NB4 (cell line): ENCODE measurements around the gene PAX5.
A peak's percentile ranks its signal among the peaks of the same experiment; 100 is the strongest.

ENCODE experiments used
- DNase-seq: peaks from one replicate; pipeline ENCODE4 v3.0.0; 2010; ENCODE audit warnings: low read depth
- H3K4me3 ChIP-seq: one replicate; pipeline ENCODE4 v1.5.1; 2011; ENCODE audit warnings: mild to moderate bottlenecking, low read depth, low read length, moderate library complexity
- MAX ChIP-seq: IDR thresholded peaks from 2 replicates; pipeline ENCODE4 v1.6.1; 2011; ENCODE audit warnings: low read depth, low read length
- MYC ChIP-seq: IDR thresholded peaks from 2 replicates; pipeline ENCODE4 v1.6.1; 2011; ENCODE audit warnings: low read depth, low read length
- POLR2A ChIP-seq: IDR thresholded peaks from 2 replicates; pipeline ENCODE4 v1.6.1; 2011; ENCODE audit warnings: mild to moderate bottlenecking; ENCODE audit not compliant: insufficient read length; ENCODE audit errors: extremely low read depth
- TF ChIP-seq, protein P1 (sequence below): IDR thresholded peaks from one replicate; pipeline ENCODE4 v1.5.1; 2012; ENCODE audit warnings: low read depth, low read length

PAX5 gene

DNA sequence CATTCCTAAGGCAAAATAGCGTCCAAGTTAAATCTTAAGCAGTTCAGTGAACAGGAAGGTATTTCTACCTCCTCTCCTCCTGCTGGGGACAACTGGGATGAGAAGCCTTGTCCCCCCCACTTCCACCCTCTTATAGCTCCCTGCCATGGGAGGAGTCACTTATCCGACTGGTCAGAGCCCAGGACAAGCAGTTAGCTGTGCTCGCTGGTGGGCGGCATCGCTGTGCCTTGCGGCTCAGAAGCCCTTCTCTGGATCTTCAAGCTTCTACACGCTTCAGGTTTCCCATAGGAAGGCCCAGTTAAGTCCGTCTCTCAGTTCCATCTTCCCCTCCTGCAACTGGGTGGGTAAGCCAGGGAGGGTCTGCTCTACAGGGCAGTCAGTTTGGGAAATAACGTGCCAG, 77.2 kb downstream of the PAX5 start:
- no peak for DNase-seq
- no peak overlapping the region for H3K4me3 ChIP-seq
- TF ChIP-seq POLR2A: no peak
- TF ChIP-seq, protein P1, sequence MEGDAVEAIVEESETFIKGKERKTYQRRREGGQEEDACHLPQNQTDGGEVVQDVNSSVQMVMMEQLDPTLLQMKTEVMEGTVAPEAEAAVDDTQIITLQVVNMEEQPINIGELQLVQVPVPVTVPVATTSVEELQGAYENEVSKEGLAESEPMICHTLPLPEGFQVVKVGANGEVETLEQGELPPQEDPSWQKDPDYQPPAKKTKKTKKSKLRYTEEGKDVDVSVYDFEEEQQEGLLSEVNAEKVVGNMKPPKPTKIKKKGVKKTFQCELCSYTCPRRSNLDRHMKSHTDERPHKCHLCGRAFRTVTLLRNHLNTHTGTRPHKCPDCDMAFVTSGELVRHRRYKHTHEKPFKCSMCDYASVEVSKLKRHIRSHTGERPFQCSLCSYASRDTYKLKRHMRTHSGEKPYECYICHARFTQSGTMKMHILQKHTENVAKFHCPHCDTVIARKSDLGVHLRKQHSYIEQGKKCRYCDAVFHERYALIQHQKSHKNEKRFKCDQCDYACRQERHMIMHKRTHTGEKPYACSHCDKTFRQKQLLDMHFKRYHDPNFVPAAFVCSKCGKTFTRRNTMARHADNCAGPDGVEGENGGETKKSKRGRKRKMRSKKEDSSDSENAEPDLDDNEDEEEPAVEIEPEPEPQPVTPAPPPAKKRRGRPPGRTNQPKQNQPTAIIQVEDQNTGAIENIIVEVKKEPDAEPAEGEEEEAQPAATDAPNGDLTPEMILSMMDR: no peak
- no peak for TF ChIP-seq MAX
- no peak for TF ChIP-seq MYC

- no peak for DNase-seq
- H3K4me3 ChIP-seq: no peak overlapping the region
- TF ChIP-seq MYC (no peak), POLR2A (no peak)
Observed at GRCh38 chr9:36950389-36950788, 83.7 kb downstream of the PAX5 start.

- H3K4me3 ChIP-seq: no peak overlapping the region
- DNase-seq: no peak
- no peak for TF ChIP-seq MYC
- TF ChIP-seq, protein P1: no peak
- no peak for TF ChIP-seq POLR2A
- TF ChIP-seq MAX: no peak
Observed at GRCh38 chr9:36949466-36949865, 84.6 kb downstream of the PAX5 start.

- DNase-seq: no peak
- TF ChIP-seq, protein P1: no peak
- no peak for TF ChIP-seq MYC
- no peak for TF ChIP-seq POLR2A
- no peak for TF ChIP-seq MAX
- no peak overlapping the region for H3K4me3 ChIP-seq
Observed at GRCh38 chr9:36948051-36948450, 86.0 kb downstream of the PAX5 start.

DNA sequence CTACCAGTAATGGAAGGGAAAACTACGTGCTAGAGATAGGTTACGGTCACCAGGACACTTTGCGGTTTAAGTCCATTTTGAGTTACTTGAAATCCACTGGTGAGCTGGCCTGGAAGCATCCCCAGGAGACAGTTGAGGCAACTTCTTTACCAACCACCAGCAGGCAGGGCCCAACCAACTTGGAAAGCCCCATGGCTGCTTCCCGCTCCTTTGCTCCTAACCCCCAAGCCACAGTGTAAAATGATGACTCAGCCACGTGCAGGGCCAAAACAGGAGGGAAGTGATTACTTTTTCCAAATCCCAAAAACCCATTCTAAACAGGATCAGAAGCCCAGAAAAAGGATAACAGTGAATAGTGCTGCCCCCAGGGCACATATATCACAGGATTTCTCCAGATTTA, 87.4 kb downstream of the PAX5 start:
- no peak overlapping the region for H3K4me3 ChIP-seq
- peak; percentile 3 for DNase-seq
- TF ChIP-seq POLR2A (no peak), MAX (no peak), MYC (no peak)
- TF ChIP-seq, protein P1: no peak

DNA sequence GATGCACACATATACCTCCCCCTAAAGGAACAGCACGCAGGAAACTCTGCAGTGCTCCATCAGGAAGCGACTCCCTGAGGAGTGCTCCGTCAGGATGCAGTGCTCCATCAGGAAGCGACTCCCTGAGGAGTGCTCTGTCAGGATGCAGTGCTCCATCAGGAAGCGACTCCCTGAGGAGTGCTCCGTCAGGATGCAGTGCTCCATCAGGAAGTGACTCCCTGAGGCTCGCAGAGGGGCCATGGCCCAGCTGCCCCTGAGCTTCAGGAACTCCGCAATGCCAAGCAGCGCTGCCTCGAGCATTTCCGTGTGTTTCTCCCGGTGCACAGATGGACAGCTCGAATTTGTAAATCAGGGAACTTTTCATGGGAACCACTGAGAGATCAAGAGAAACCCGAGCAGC, 88.1 kb downstream of the PAX5 start:
- H3K4me3 ChIP-seq: no peak overlapping the region
- no peak for DNase-seq
- no peak for TF ChIP-seq POLR2A
- TF ChIP-seq, protein P1: no peak
- no peak for TF ChIP-seq MYC
- TF ChIP-seq MAX: no peak
